GM23338 (cell line): ENCODE data around the gene CPLANE2. TPM values are rescaled to one million over a fixed set of nuclear protein-coding genes. Genes with fewer than 3 reads are reported as not detected.
A peak's percentile ranks its signal among the peaks of the same experiment; 100 is the strongest.

ENCODE experiments used
- ATAC-seq: fragments of 200-7000 bp; cut with Tn5 transposase; 3 replicates; pipeline ENCODE4 v1.9.1; 2020
- DNase-seq: peaks from one replicate; pipeline ENCODE4 v3.0.0-alpha.2; 2015; ENCODE audit warnings: low spot score
- H2AFZ ChIP-seq: fragments of 200-600 bp; sonication (generic); 2 replicates; pipeline ENCODE4 v1.8.0; 2016; ENCODE audit warnings: antibody characterized with exemption, mild to moderate bottlenecking, moderate library complexity
- H3F3A ChIP-seq: fragments of 200-600 bp; sonication (generic); replicated peaks from 2 replicates; pipeline ENCODE4 v1.8.0; 2017; ENCODE audit warnings: antibody characterized with exemption, mixed run types, low read depth
- H3K27ac ChIP-seq: fragments of 200-600 bp; sonication (generic); 2 replicates; pipeline ENCODE4 v1.6.1; 2016; ENCODE audit warnings: low read depth
- H3K27me3 ChIP-seq: fragments of 200-600 bp; sonication (generic); 2 replicates; pipeline ENCODE4 v1.8.0; 2016; ENCODE audit warnings: mild to moderate bottlenecking, mixed run types, moderate library complexity; ENCODE audit not compliant: insufficient read depth
- H3K36me3 ChIP-seq: fragments of 200-600 bp; sonication (generic); 2 replicates; pipeline ENCODE4 v1.8.0; 2016; ENCODE audit warnings: mild to moderate bottlenecking; ENCODE audit not compliant: insufficient read depth
- H3K4me1 ChIP-seq: fragments of 200-600 bp; sonication (generic); 2 replicates; pipeline ENCODE4 v1.8.0; 2016; ENCODE audit warnings: mild to moderate bottlenecking, moderate library complexity; ENCODE audit not compliant: insufficient read depth
- H3K4me2 ChIP-seq: fragments of 200-600 bp; sonication (generic); 2 replicates; pipeline ENCODE4 v1.7.1; 2017; ENCODE audit warnings: mixed run types
- H3K4me3 ChIP-seq: fragments of 200-600 bp; sonication (generic); 2 replicates; pipeline ENCODE4 v1.6.1; 2016; ENCODE audit warnings: mixed run types
- H3K79me2 ChIP-seq: fragments of 200-600 bp; sonication (generic); replicated peaks from 2 replicates; pipeline ENCODE4 v1.8.0; 2017; ENCODE audit warnings: mild to moderate bottlenecking; ENCODE audit not compliant: insufficient read depth
- H3K9me2 ChIP-seq: fragments of 200-600 bp; sonication (generic); 2 replicates; pipeline ENCODE4 v1.8.0; 2017; ENCODE audit not compliant: insufficient read depth
- H4K20me1 ChIP-seq: fragments of 200-600 bp; sonication (generic); replicated peaks from 2 replicates; pipeline ENCODE4 v1.8.0; 2017; ENCODE audit warnings: mild to moderate bottlenecking; ENCODE audit not compliant: insufficient read depth
- H3K27ac Mint-ChIP-seq: 2 replicates; pipeline ENCODE4 v1.8.0; 2020; ENCODE audit warnings: inconsistent platforms, mild to moderate bottlenecking, moderate library complexity, mixed read lengths
- H3K27me3 Mint-ChIP-seq: 3 replicates; pipeline ENCODE4 v1.8.0; 2022; ENCODE audit warnings: low read depth, mild to moderate bottlenecking, moderate library complexity, mixed read lengths, inconsistent platforms; ENCODE audit not compliant: insufficient read depth, poor library complexity
- H3K36me3 Mint-ChIP-seq: 3 replicates; pipeline ENCODE4 v1.8.0; 2021; ENCODE audit warnings: low read depth, mild to moderate bottlenecking, inconsistent platforms, moderate library complexity, mixed read lengths
- H3K4me1 Mint-ChIP-seq: 3 replicates; pipeline ENCODE4 v1.8.0; 2020; ENCODE audit warnings: mild to moderate bottlenecking, inconsistent platforms, mixed read lengths
- H3K4me3 Mint-ChIP-seq: 3 replicates; pipeline ENCODE4 v1.8.0; 2021; ENCODE audit warnings: moderate library complexity, mild to moderate bottlenecking, inconsistent platforms, mixed read lengths
- H3K9me3 Mint-ChIP-seq: 3 replicates; pipeline ENCODE4 v1.8.0; 2020; ENCODE audit warnings: moderate library complexity, mild to moderate bottlenecking, inconsistent platforms, mixed read lengths
- CREB1 ChIP-seq: fragments of 250-450 bp; sonication (Bioruptor Pico); IDR thresholded peaks from 2 replicates; pipeline ENCODE4 v1.5.0; 2020; ENCODE audit warnings: low read depth, mild to moderate bottlenecking, moderate library complexity
- EZH2phosphoT487 ChIP-seq: fragments of 200-600 bp; sonication (generic); IDR thresholded peaks from one replicate; pipeline ENCODE4 v1.8.1; 2018; ENCODE audit warnings: antibody characterized with exemption; ENCODE audit not compliant: unreplicated experiment
- JUNB ChIP-seq: IDR thresholded peaks from one replicate; pipeline ENCODE4 v1.6.1; 2016; ENCODE audit warnings: antibody characterized with exemption; ENCODE audit not compliant: unreplicated experiment
- POLR2AphosphoS5 ChIP-seq: IDR thresholded peaks from 2 replicates; pipeline ENCODE4 v1.6.1; 2016; ENCODE audit warnings: antibody characterized with exemption, low read depth
- polyA plus RNA-seq: library from polyadenylated mRNA; unstranded; fragments of >200 nt; fragmentation: Nextera tagmentation; extraction: Ambion mirVana; gene quantifications from 2 replicates; pipeline ENCODE4 v1.2.1, GENCODE V29; 2016
- total RNA-seq: library from RNA; depleted of rRNA; stranded (reverse); fragments of >200 nt; shearing (Covaris generic); gene quantifications from 2 replicates; pipeline ENCODE4 v1.2.3, GENCODE V29; 2014
- TF ChIP-seq, protein P1 (sequence below), 2 experiments: fragments of 200-600 bp in 1 of 2; sonication (generic) in 1 of 2; conservative IDR thresholded peaks; 2 replicates each; pipeline versions ENCODE4 v1.5.1 to v1.6.1; 2016 to 2017; ENCODE audit warnings: antibody characterized with exemption in 2 of 2, low read depth in 2 of 2, mild to moderate bottlenecking in 2 of 2, moderate library complexity in 1 of 2

CPLANE2 gene
- total and polyA plus RNA-seq, 2 experiments from 2014 or later, result 0.44 to 1.8 TPM

GRCh38 chr1:16239972-16240491 lies 3.0 kb upstream of the CPLANE2 start:
- DNase-seq, result no peak
- no peak overlapping the region for H3K27ac ChIP-seq
- H3K4me2 ChIP-seq, result no peak overlapping the region
- Mint-ChIP-seq H3K27ac (no peak overlapping the region), H3K4me1 (peaks cover 17% of the 10 kb centered on the region; the same call in 2 of the 3 replicates), H3K4me3 (no peak overlapping the region; the same call in 2 of the 3 replicates), H3K9me3 (no peaks in the 10 kb centered on the region), H3K27me3 (peaks cover 13% of the 10 kb centered on the region), H3K36me3 (no peaks in the 10 kb centered on the region)
- no peak for ATAC-seq
- H3K4me3 ChIP-seq, result no peak overlapping the region
- H3K36me3 ChIP-seq, result no peaks in the 10 kb centered on the region
- H4K20me1 ChIP-seq, result no peaks in the 10 kb centered on the region; the same call in 1 of the 2 replicates
- H3K27me3 ChIP-seq, result peaks cover 5% of the 10 kb centered on the region; the same call in 1 of the 2 replicates
- H3K9me2 ChIP-seq, result no peaks in the 10 kb centered on the region
- no peaks in the 10 kb centered on the region; the same call in 1 of the 2 replicates for H3F3A ChIP-seq
- no peak for TF ChIP-seq JUNB
- no peaks in the 10 kb centered on the region for H3K79me2 ChIP-seq
- H2AFZ ChIP-seq, result no peak overlapping the region
- H3K4me1 ChIP-seq, result peaks cover 3% of the 10 kb centered on the region

DNA sequence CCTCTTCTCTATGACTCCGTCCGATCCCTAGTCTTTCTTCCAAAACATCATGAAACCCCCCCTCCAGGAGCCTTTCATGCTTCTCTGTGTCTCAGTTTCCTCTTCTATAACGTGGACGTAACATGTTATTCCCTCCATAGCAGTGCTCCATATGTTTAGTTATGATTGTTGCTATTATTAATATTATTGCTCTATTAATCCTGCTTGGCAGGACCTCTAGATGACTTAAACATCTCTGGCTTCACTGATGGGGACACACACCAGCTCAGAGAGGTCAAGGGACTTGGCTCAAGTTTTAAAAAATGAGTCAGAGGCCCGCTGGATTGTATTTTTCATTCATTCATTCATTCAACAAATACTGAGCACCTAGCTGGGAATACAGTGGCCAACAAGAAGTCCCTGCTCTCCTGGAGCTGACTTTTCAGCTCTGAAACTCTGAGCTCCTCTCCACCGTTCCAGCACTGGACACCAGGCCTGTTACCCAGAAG lies 404 bp upstream of the CPLANE2 start:
- peaks cover 15% of the 10 kb centered on the region; the same call in 1 of the 3 replicates for H3K4me1 Mint-ChIP-seq
- Histone ChIP-seq H3F3A (no peaks in the 10 kb centered on the region), H3K9me2 (no peaks in the 10 kb centered on the region), H3K27ac (no peak overlapping the region), H3K4me3 (peak overlapping the region; percentile 85), H3K36me3 (no peaks in the 10 kb centered on the region), H3K4me1 (peaks cover 3% of the 10 kb centered on the region), H3K4me2 (peak overlapping the region; percentile 98), H2AFZ (peak overlapping the region; percentile 95; the same call in 1 of the 2 replicates), H3K27me3 (peaks cover 5% of the 10 kb centered on the region; the same call in 1 of the 2 replicates), H3K79me2 (no peaks in the 10 kb centered on the region), H4K20me1 (no peaks in the 10 kb centered on the region)
- ATAC-seq, result no peak
- peak overlapping the region; percentile 85 for H3K4me3 Mint-ChIP-seq
- no peaks in the 10 kb centered on the region for H3K9me3 Mint-ChIP-seq
- H3K27me3 Mint-ChIP-seq, result peaks cover 12% of the 10 kb centered on the region
- no peak overlapping the region for H3K27ac Mint-ChIP-seq
- TF ChIP-seq JUNB (no peak), CREB1 (CRISPR knock-in tag) (0 out of 2 replicates have a peak, but pooled peaks have one; percentile 0)
- no peaks in the 10 kb centered on the region for H3K36me3 Mint-ChIP-seq
- DNase-seq, result no peak

DNA sequence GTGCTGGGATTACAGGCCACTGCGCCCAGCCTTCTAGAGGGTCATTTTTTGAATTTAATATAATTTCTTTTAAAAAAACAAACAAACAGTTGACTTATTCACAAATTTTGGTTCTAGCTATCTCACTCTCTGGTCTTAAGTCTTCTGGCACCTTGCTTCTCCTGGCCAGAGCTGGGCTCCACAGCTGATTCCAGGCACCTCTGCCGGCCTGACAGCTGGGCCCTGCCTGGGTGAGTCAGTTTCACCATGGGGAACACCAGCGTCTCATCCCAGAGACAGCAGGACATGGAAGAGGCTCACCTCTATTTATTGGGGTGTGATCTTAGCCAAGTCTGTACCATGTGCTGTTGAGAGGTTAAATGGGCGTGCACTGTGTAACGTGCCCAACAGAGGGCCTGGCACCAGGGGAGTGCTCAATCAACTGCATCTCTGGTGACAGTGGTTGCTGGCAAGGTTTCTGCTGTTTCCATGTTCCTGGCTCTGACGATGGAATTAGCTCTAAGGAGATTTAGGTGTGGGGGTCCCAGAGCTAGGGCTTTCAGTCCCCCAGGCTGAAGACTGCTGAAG lies 956 bp downstream of the CPLANE2 start:
- Mint-ChIP-seq H3K36me3 (no peaks in the 10 kb centered on the region), H3K27ac (no peak overlapping the region), H3K4me1 (peaks cover 13% of the 10 kb centered on the region; the same call in 1 of the 3 replicates), H3K9me3 (no peaks in the 10 kb centered on the region), H3K4me3 (peak overlapping the region; percentile 85), H3K27me3 (peaks cover 9% of the 10 kb centered on the region)
- TF ChIP-seq, protein P1, sequence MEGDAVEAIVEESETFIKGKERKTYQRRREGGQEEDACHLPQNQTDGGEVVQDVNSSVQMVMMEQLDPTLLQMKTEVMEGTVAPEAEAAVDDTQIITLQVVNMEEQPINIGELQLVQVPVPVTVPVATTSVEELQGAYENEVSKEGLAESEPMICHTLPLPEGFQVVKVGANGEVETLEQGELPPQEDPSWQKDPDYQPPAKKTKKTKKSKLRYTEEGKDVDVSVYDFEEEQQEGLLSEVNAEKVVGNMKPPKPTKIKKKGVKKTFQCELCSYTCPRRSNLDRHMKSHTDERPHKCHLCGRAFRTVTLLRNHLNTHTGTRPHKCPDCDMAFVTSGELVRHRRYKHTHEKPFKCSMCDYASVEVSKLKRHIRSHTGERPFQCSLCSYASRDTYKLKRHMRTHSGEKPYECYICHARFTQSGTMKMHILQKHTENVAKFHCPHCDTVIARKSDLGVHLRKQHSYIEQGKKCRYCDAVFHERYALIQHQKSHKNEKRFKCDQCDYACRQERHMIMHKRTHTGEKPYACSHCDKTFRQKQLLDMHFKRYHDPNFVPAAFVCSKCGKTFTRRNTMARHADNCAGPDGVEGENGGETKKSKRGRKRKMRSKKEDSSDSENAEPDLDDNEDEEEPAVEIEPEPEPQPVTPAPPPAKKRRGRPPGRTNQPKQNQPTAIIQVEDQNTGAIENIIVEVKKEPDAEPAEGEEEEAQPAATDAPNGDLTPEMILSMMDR (conservative IDR thresholded peaks at IDR 0.05; ENCODE audit: low read depth in 2 of 2), result peak in 1 of 2 experiments; percentile 32; a peak in 3 of 4 replicates
- TF ChIP-seq POLR2AphosphoS5 (no peak), JUNB (no peak), EZH2phosphoT487 (no peak)
- H3K27ac ChIP-seq, result no peak overlapping the region
- no peaks in the 10 kb centered on the region for H3K9me2 ChIP-seq
- H3K27me3 ChIP-seq, result peaks cover 5% of the 10 kb centered on the region; the same call in 1 of the 2 replicates
- DNase-seq (peak; percentile 66), ATAC-seq (peak; percentile 72)
- peak overlapping the region; percentile 98 for H3K4me2 ChIP-seq
- H3K79me2 ChIP-seq, result no peaks in the 10 kb centered on the region
- H4K20me1 ChIP-seq, result no peaks in the 10 kb centered on the region
- H3F3A ChIP-seq, result no peaks in the 10 kb centered on the region
- peak overlapping the region; percentile 85 for H3K4me3 ChIP-seq
- peak overlapping the region; percentile 99 for H2AFZ ChIP-seq
- peaks cover 3% of the 10 kb centered on the region for H3K4me1 ChIP-seq
- H3K36me3 ChIP-seq, result no peaks in the 10 kb centered on the region
